NOMO-1 (cell line): ENCODE measurements around the gene LINGO3.
"Not testable (repeated sequence)": the region's sequence is repeated elsewhere in the genome, so short reads cannot be mapped to it uniquely, and the experiment has no call there.

Experiments used
- DNase-seq, 2 experiments: peaks; one replicate each; lab custom pipeline; 2025; ENCODE audit not compliant: unreplicated experiment in 2 of 2; lab: John Stamatoyannopoulos, UW

LINGO3 gene

GRCh38 chr19:2282062-2282861, 25.7 kb downstream of the LINGO3 start, which contains the start of gene PEAK3:
Gene PEAK3, minus strand, starts transcription at chr19:2282175. Its CDS starts 1,244 bp downstream, at chr19:2280931.
- DNase-seq: peak; percentile 57 to 81

GRCh38 chr19:2281265-2282061, 26.5 kb downstream of the LINGO3 start:
- DNase-seq: not testable (repeated sequence)

- DNase-seq: no peak
Observed at GRCh38 chr19:2280633-2281264, 27.2 kb downstream of the LINGO3 start.

GRCh38 chr19:2278459-2279158, 29.3 kb downstream of the LINGO3 start:
- no peak for DNase-seq

GRCh38 chr19:2277138-2277537, 30.8 kb downstream of the LINGO3 start:
- no peak for DNase-seq

GRCh38 chr19:2276429-2276986, 31.4 kb downstream of the LINGO3 start:
- DNase-seq: no peak

GRCh38 chr19:2275588-2276428, 32.1 kb downstream of the LINGO3 start:
- DNase-seq: no peak

- DNase-seq: peak; percentile 55 to 60
Observed at GRCh38 chr19:2274931-2275535, 32.9 kb downstream of the LINGO3 start.

GRCh38 chr19:2274185-2274711, 33.7 kb downstream of the LINGO3 start:
- no peak for DNase-seq

GRCh38 chr19:2273356-2274184, 34.4 kb downstream of the LINGO3 start:
- peak; percentile 75 to 87 for DNase-seq

GRCh38 chr19:2271234-2272103, 36.5 kb downstream of the LINGO3 start:
- peak in 1 of 2 experiments; percentile 28 for DNase-seq

GRCh38 chr19:2270423-2271233, 37.3 kb downstream of the LINGO3 start:
- DNase-seq: peak; percentile 97 to 99

- DNase-seq: no peak
Observed at GRCh38 chr19:2270157-2270422, 37.9 kb downstream of the LINGO3 start.

GRCh38 chr19:2269244-2270156, 38.5 kb downstream of the LINGO3 start:
- peak; percentile 95 to 97 for DNase-seq

GRCh38 chr19:2268861-2269243, 39.1 kb downstream of the LINGO3 start:
- DNase-seq: no peak

GRCh38 chr19:2268480-2268830, 39.5 kb downstream of the LINGO3 start:
- DNase-seq: no peak
